Loucy (cell line): ENCODE measurements around the gene PARD3B.

Experiments
- H2AFZ ChIP-seq: fragments of 200-600 bp; sonication (generic); 2 replicates; pipeline ENCODE4 v1.6.0; 2016; ENCODE audit warnings: antibody characterized with exemption, mild to moderate bottlenecking, low read length, moderate library complexity
- H3F3A ChIP-seq: fragments of 200-600 bp; 2 replicates; pipeline ENCODE4 v1.6.0; 2016; ENCODE audit warnings: antibody characterized with exemption, low read depth, mild to moderate bottlenecking
- H3K27me3 ChIP-seq: fragments of 200-600 bp; sonication (generic); 2 replicates; pipeline ENCODE4 v1.6.1; 2014; ENCODE audit warnings: low read length, mild to moderate bottlenecking; ENCODE audit not compliant: insufficient read depth, poor library complexity, severe bottlenecking
- H3K36me3 ChIP-seq: fragments of 200-600 bp; sonication (generic); 2 replicates; pipeline ENCODE4 v1.6.1; 2016; ENCODE audit warnings: low read length; ENCODE audit not compliant: insufficient read depth
- H3K4me1 ChIP-seq: fragments of 200-600 bp; sonication (generic); 2 replicates; pipeline ENCODE4 v1.5.1; 2014; ENCODE audit warnings: low read length, mild to moderate bottlenecking; ENCODE audit not compliant: insufficient read depth, poor library complexity, severe bottlenecking
- H3K4me2 ChIP-seq: fragments of 200-600 bp; sonication (generic); 2 replicates; pipeline ENCODE4 v1.6.0; 2014; ENCODE audit warnings: antibody characterized with exemption, low read length, low read depth, mild to moderate bottlenecking; ENCODE audit not compliant: poor library complexity, severe bottlenecking
- H3K4me3 ChIP-seq: fragments of 200-600 bp; sonication (generic); 2 replicates; pipeline ENCODE4 v1.5.1; 2014; ENCODE audit warnings: low read length, mild to moderate bottlenecking, mixed read lengths; ENCODE audit not compliant: poor library complexity, severe bottlenecking
- H3K79me2 ChIP-seq: fragments of 200-600 bp; sonication (generic); 2 replicates; pipeline ENCODE4 v1.6.1; 2014; ENCODE audit warnings: low read length; ENCODE audit not compliant: insufficient read depth
- H3K9ac ChIP-seq: fragments of 200-600 bp; sonication (generic); 2 replicates; pipeline ENCODE4 v1.6.0; 2014; ENCODE audit warnings: mild to moderate bottlenecking, low read depth, low read length, moderate library complexity; ENCODE audit not compliant: poor library complexity, severe bottlenecking
- H3K9me2 ChIP-seq: fragments of 200-600 bp; sonication (generic); replicated peaks from 2 replicates; pipeline ENCODE4 v1.6.1; 2016; ENCODE audit warnings: low read depth, low read length, mixed read lengths
- H3K9me3 ChIP-seq: fragments of 200-600 bp; sonication (generic); 2 replicates; pipeline ENCODE4 v1.6.1; 2014; ENCODE audit warnings: mild to moderate bottlenecking, antibody characterized with exemption, low read length, low read depth; ENCODE audit not compliant: insufficient read depth
- H4K20me1 ChIP-seq: fragments of 200-600 bp; sonication (generic); 2 replicates; pipeline ENCODE4 v1.6.0; 2014; ENCODE audit warnings: antibody characterized with exemption, low read length, mild to moderate bottlenecking; ENCODE audit not compliant: insufficient read depth, poor library complexity, severe bottlenecking
- CTCF ChIP-seq: fragments of 200-600 bp; sonication (generic); conservative IDR thresholded peaks from 2 replicates; pipeline ENCODE4 v1.5.1; 2014; ENCODE audit warnings: mild to moderate bottlenecking, antibody characterized with exemption, low read length
- EZH2phosphoT487 ChIP-seq: fragments of 200-600 bp; IDR thresholded peaks from 2 replicates; pipeline ENCODE4 v1.6.1; 2018; ENCODE audit warnings: antibody characterized with exemption, mild to moderate bottlenecking, moderate library complexity, borderline replicate concordance

The PARD3B gene

GRCh38 chr2:204544961-204545860 is at the start of gene PARD3B:
Gene PARD3B (plus strand): TSS chr2:204545475. CDS start chr2:204546000, 525 bp downstream.
- peaks cover 22% of the 10 kb centered on the region for H3K27me3 ChIP-seq
- H3K4me2 ChIP-seq, result peak within 1 kb of the TSS; percentile 89
- no peaks in the 10 kb centered on the region for H4K20me1 ChIP-seq
- no peaks in the 10 kb centered on the region for H3K36me3 ChIP-seq
- H3K79me2 ChIP-seq, result no peaks in the 10 kb centered on the region
- no peaks in the 10 kb centered on the region for H3K9me3 ChIP-seq
- peak within 1 kb of the TSS; percentile 82 for H3K4me3 ChIP-seq
- H2AFZ ChIP-seq, result peak within 1 kb of the TSS; percentile 98
- H3K4me1 ChIP-seq, result peaks cover 9% of the 10 kb centered on the region
- H3K9ac ChIP-seq, result peak within 1 kb of the TSS; percentile 65
- no peak for TF ChIP-seq EZH2phosphoT487
- no peak for TF ChIP-seq CTCF
- no peaks in the 10 kb centered on the region for H3F3A ChIP-seq
- H3K9me2 ChIP-seq, result no peaks in the 10 kb centered on the region

- Histone ChIP-seq H3K4me2 (no peak overlapping the region), H3K4me3 (no peak overlapping the region), H3K9ac (no peak overlapping the region), H3K9me3 (no peaks in the 10 kb centered on the region), H3K27me3 (no peaks in the 10 kb centered on the region), H3K9me2 (no peaks in the 10 kb centered on the region), H4K20me1 (no peaks in the 10 kb centered on the region), H3F3A (no peaks in the 10 kb centered on the region), H3K36me3 (no peaks in the 10 kb centered on the region), H3K79me2 (no peaks in the 10 kb centered on the region), H2AFZ (no peak overlapping the region), H3K4me1 (no peaks in the 10 kb centered on the region)
- TF ChIP-seq EZH2phosphoT487 (no peak), CTCF (no peak)
Observed at GRCh38 chr2:204496779-204497178, 48.5 kb upstream of the PARD3B start.

- Histone ChIP-seq H3K27me3 (no peaks in the 10 kb centered on the region), H3K4me2 (no peak overlapping the region), H3K9me2 (no peaks in the 10 kb centered on the region), H2AFZ (no peak overlapping the region), H3K79me2 (no peaks in the 10 kb centered on the region), H3K9me3 (no peaks in the 10 kb centered on the region), H3F3A (no peaks in the 10 kb centered on the region), H3K4me3 (no peak overlapping the region), H3K4me1 (no peaks in the 10 kb centered on the region), H3K36me3 (no peaks in the 10 kb centered on the region), H4K20me1 (no peaks in the 10 kb centered on the region), H3K9ac (no peak overlapping the region)
- TF ChIP-seq CTCF, result no peak
Observed at GRCh38 chr2:204497855-204498254, 47.4 kb upstream of the PARD3B start.
